HL-60 (cell line): Measurements from ENCODE around the gene TBC1D22A.

Experiments
- CTCF ChIP-seq: IDR thresholded peaks from one replicate; pipeline ENCODE4 v1.5.1; 2011; ENCODE audit warnings: low read length, control low read depth, inconsistent platforms; ENCODE audit not compliant: insufficient read depth
- POLR2AphosphoS5 ChIP-seq: IDR thresholded peaks from 2 replicates; pipeline ENCODE4 v1.6.1; 2012; ENCODE audit warnings: low read depth
- SPI1 ChIP-seq: IDR thresholded peaks from 2 replicates; pipeline ENCODE4 v1.6.1; 2012; ENCODE audit warnings: low read depth, mild to moderate bottlenecking, borderline replicate concordance
- TF ChIP-seq, protein P1 (sequence below): IDR thresholded peaks from 2 replicates; pipeline ENCODE4 v1.6.1; 2012; ENCODE audit warnings: low read depth; ENCODE audit not compliant: insufficient replicate concordance

DNA sequence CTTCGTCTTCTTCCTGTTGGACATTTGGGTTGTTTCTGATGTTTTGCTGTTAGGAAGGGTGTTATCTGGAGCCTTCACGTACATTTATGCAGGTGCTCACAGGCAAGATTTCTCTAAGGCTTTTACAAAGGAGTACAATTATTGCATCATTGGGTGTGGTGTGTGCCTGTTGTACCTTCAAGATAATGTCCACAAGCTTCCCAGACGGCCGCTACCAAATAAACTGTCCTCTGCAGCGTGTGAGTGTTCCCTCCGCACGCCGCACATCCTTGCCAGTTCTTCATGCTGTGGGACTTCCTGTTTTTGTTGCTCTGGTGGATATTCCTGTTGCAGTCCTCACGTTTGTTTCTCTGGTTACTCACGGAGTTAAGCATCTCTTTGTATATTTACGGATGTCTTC, 133.3 kb downstream of the TBC1D22A start:
- no peak for TF ChIP-seq CTCF
- peak; percentile 94 for TF ChIP-seq SPI1
- TF ChIP-seq, protein P1, sequence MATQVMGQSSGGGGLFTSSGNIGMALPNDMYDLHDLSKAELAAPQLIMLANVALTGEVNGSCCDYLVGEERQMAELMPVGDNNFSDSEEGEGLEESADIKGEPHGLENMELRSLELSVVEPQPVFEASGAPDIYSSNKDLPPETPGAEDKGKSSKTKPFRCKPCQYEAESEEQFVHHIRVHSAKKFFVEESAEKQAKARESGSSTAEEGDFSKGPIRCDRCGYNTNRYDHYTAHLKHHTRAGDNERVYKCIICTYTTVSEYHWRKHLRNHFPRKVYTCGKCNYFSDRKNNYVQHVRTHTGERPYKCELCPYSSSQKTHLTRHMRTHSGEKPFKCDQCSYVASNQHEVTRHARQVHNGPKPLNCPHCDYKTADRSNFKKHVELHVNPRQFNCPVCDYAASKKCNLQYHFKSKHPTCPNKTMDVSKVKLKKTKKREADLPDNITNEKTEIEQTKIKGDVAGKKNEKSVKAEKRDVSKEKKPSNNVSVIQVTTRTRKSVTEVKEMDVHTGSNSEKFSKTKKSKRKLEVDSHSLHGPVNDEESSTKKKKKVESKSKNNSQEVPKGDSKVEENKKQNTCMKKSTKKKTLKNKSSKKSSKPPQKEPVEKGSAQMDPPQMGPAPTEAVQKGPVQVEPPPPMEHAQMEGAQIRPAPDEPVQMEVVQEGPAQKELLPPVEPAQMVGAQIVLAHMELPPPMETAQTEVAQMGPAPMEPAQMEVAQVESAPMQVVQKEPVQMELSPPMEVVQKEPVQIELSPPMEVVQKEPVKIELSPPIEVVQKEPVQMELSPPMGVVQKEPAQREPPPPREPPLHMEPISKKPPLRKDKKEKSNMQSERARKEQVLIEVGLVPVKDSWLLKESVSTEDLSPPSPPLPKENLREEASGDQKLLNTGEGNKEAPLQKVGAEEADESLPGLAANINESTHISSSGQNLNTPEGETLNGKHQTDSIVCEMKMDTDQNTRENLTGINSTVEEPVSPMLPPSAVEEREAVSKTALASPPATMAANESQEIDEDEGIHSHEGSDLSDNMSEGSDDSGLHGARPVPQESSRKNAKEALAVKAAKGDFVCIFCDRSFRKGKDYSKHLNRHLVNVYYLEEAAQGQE: no peak
- TF ChIP-seq POLR2AphosphoS5: no peak
